ENCODE results near the gene SIRPA. TPM values are rescaled to one million over a fixed set of nuclear protein-coding genes. Genes with fewer than 3 reads are reported as not detected.

Gene SIRPA
- total RNA-seq, 1 experiment from 2014 or later = 6.0 TPM

GRCh38 chr20:1917786-1918185 lies 22.6 kb downstream of the SIRPA start:
- Histone ChIP-seq H3T11ph (ENCODE audit: low read length) (no peak overlapping the region), H3K4me2 (ENCODE audit: insufficient read depth, insufficient read length, low read length) (no peak overlapping the region), H2BK5ac (ENCODE audit: insufficient read length, low read length) (no peak overlapping the region), H2AFZ (ENCODE audit: low read length) (no peak overlapping the region), H2BK12ac (ENCODE audit: insufficient read length, low read depth, low read length) (no peak overlapping the region), H4K20me1 (ENCODE audit: control insufficient read depth, insufficient read depth, insufficient read length) (no peaks in the 10 kb centered on the region), H3K27ac (ENCODE audit: insufficient read length, low read depth, low read length) (no peak overlapping the region), H2BK120ac (ENCODE audit: low read depth, low read length, poor library complexity, severe bottlenecking) (no peak overlapping the region), H4K5ac (ENCODE audit: insufficient read length, low read depth, low read length) (no peak overlapping the region), H3K4ac (ENCODE audit: low read depth, low read length) (no peak overlapping the region), H3K79me2 (ENCODE audit: insufficient read depth, low read length) (no peaks in the 10 kb centered on the region), H4K91ac (ENCODE audit: insufficient read length, low read depth, low read length) (no peak overlapping the region), H3K79me1 (ENCODE audit: insufficient read depth, low read depth, low read length, poor library complexity, severe bottlenecking) (no peaks in the 10 kb centered on the region), H3K9ac (ENCODE audit: extremely low read depth, insufficient read length, low read length) (no peak overlapping the region), H2BK20ac (ENCODE audit: low read depth, low read length, poor library complexity, severe bottlenecking) (no peak overlapping the region), H4K8ac (replicated peaks; ENCODE audit: insufficient read length, low read depth, low read length) (no peak overlapping the region), H3K56ac (ENCODE audit: insufficient read length, low read depth, low read length) (no peak overlapping the region), H3K9me3 (ENCODE audit: control insufficient read depth, low read depth, low read length) (no peaks in the 10 kb centered on the region), H3K27me3 (ENCODE audit: insufficient read depth, low read length) (no peaks in the 10 kb centered on the region), H2AK5ac (ENCODE audit: insufficient read length, low read length) (no peak overlapping the region), H3K23me2 (ENCODE audit: insufficient read length, low read depth, low read length, poor library complexity, severe bottlenecking) (no peaks in the 10 kb centered on the region), H3K14ac (ENCODE audit: insufficient read depth, low read length) (no peak overlapping the region), H3K23ac (ENCODE audit: insufficient read length, low read depth, low read length) (no peak overlapping the region), H3K4me1 (ENCODE audit: insufficient read depth, low read length) (no peaks in the 10 kb centered on the region; the same call in 1 of the 2 replicates), H2BK15ac (ENCODE audit: low read depth, low read length) (no peak overlapping the region), H3K18ac (ENCODE audit: insufficient read length, low read depth, low read length) (no peak overlapping the region)
- DNase-seq = no peak
- no peaks in the 10 kb centered on the region for H3K27me3 Mint-ChIP-seq (ENCODE audit: low read depth)
- H3K9me3 Mint-ChIP-seq = no peaks in the 10 kb centered on the region
- no peak overlapping the region for H3K4me3 Mint-ChIP-seq
- peaks cover 2 to 10% (median 6%) of the 10 kb centered on the region in 3 experiments; a peak in 6 of 7 replicates for H3K36me3 Mint-ChIP-seq (ENCODE audit: insufficient read depth in 1 of 3, low read depth in 3 of 3)
- H3K27ac Mint-ChIP-seq = no peak overlapping the region; a peak in 2 of 7 replicates
- no CpG with 5 or more reads among the region's 1 CpG for WGBS (ENCODE audit: extremely low coverage, insufficient read length, low lambda C conversion rate)
- peaks cover 15 to 22% of the 10 kb centered on the region in 2 experiments for H3K4me1 Mint-ChIP-seq
- TF ChIP-seq, protein P1, sequence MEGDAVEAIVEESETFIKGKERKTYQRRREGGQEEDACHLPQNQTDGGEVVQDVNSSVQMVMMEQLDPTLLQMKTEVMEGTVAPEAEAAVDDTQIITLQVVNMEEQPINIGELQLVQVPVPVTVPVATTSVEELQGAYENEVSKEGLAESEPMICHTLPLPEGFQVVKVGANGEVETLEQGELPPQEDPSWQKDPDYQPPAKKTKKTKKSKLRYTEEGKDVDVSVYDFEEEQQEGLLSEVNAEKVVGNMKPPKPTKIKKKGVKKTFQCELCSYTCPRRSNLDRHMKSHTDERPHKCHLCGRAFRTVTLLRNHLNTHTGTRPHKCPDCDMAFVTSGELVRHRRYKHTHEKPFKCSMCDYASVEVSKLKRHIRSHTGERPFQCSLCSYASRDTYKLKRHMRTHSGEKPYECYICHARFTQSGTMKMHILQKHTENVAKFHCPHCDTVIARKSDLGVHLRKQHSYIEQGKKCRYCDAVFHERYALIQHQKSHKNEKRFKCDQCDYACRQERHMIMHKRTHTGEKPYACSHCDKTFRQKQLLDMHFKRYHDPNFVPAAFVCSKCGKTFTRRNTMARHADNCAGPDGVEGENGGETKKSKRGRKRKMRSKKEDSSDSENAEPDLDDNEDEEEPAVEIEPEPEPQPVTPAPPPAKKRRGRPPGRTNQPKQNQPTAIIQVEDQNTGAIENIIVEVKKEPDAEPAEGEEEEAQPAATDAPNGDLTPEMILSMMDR (conservative IDR thresholded peaks at IDR 0.05) = no peak

Data from H9 (cell line).